GM23338 (cell line): ENCODE results near the gene ABCC9. TPM values are rescaled to one million over a fixed set of nuclear protein-coding genes. Genes with fewer than 3 reads are reported as not detected.

Source experiments
- ATAC-seq: fragments of 200-7000 bp; cut with Tn5 transposase; 3 replicates; pipeline ENCODE4 v1.9.1; 2020
- DNase-seq: peaks from one replicate; pipeline ENCODE4 v3.0.0-alpha.2; 2015; ENCODE audit warnings: low spot score
- H2AFZ ChIP-seq: fragments of 200-600 bp; sonication (generic); 2 replicates; pipeline ENCODE4 v1.8.0; 2016; ENCODE audit warnings: antibody characterized with exemption, mild to moderate bottlenecking, moderate library complexity
- H3F3A ChIP-seq: fragments of 200-600 bp; sonication (generic); replicated peaks from 2 replicates; pipeline ENCODE4 v1.8.0; 2017; ENCODE audit warnings: antibody characterized with exemption, mixed run types, low read depth
- H3K27ac ChIP-seq: fragments of 200-600 bp; sonication (generic); 2 replicates; pipeline ENCODE4 v1.6.1; 2016; ENCODE audit warnings: low read depth
- H3K27me3 ChIP-seq: fragments of 200-600 bp; sonication (generic); 2 replicates; pipeline ENCODE4 v1.8.0; 2016; ENCODE audit warnings: mild to moderate bottlenecking, mixed run types, moderate library complexity; ENCODE audit not compliant: insufficient read depth
- H3K36me3 ChIP-seq: fragments of 200-600 bp; sonication (generic); 2 replicates; pipeline ENCODE4 v1.8.0; 2016; ENCODE audit warnings: mild to moderate bottlenecking; ENCODE audit not compliant: insufficient read depth
- H3K4me1 ChIP-seq: fragments of 200-600 bp; sonication (generic); 2 replicates; pipeline ENCODE4 v1.8.0; 2016; ENCODE audit warnings: mild to moderate bottlenecking, moderate library complexity; ENCODE audit not compliant: insufficient read depth
- H3K4me2 ChIP-seq: fragments of 200-600 bp; sonication (generic); 2 replicates; pipeline ENCODE4 v1.7.1; 2017; ENCODE audit warnings: mixed run types
- H3K4me3 ChIP-seq: fragments of 200-600 bp; sonication (generic); 2 replicates; pipeline ENCODE4 v1.6.1; 2016; ENCODE audit warnings: mixed run types
- H3K79me2 ChIP-seq: fragments of 200-600 bp; sonication (generic); replicated peaks from 2 replicates; pipeline ENCODE4 v1.8.0; 2017; ENCODE audit warnings: mild to moderate bottlenecking; ENCODE audit not compliant: insufficient read depth
- H3K9me2 ChIP-seq: fragments of 200-600 bp; sonication (generic); 2 replicates; pipeline ENCODE4 v1.8.0; 2017; ENCODE audit not compliant: insufficient read depth
- H4K20me1 ChIP-seq: fragments of 200-600 bp; sonication (generic); replicated peaks from 2 replicates; pipeline ENCODE4 v1.8.0; 2017; ENCODE audit warnings: mild to moderate bottlenecking; ENCODE audit not compliant: insufficient read depth
- H3K27ac Mint-ChIP-seq: 2 replicates; pipeline ENCODE4 v1.8.0; 2020; ENCODE audit warnings: inconsistent platforms, mild to moderate bottlenecking, moderate library complexity, mixed read lengths
- H3K27me3 Mint-ChIP-seq: 3 replicates; pipeline ENCODE4 v1.8.0; 2022; ENCODE audit warnings: low read depth, mild to moderate bottlenecking, moderate library complexity, mixed read lengths, inconsistent platforms; ENCODE audit not compliant: insufficient read depth, poor library complexity
- H3K36me3 Mint-ChIP-seq: 3 replicates; pipeline ENCODE4 v1.8.0; 2021; ENCODE audit warnings: low read depth, mild to moderate bottlenecking, inconsistent platforms, moderate library complexity, mixed read lengths
- H3K4me1 Mint-ChIP-seq: 3 replicates; pipeline ENCODE4 v1.8.0; 2020; ENCODE audit warnings: mild to moderate bottlenecking, inconsistent platforms, mixed read lengths
- H3K4me3 Mint-ChIP-seq: 3 replicates; pipeline ENCODE4 v1.8.0; 2021; ENCODE audit warnings: moderate library complexity, mild to moderate bottlenecking, inconsistent platforms, mixed read lengths
- H3K9me3 Mint-ChIP-seq: 3 replicates; pipeline ENCODE4 v1.8.0; 2020; ENCODE audit warnings: moderate library complexity, mild to moderate bottlenecking, inconsistent platforms, mixed read lengths
- CREB1 ChIP-seq: fragments of 250-450 bp; sonication (Bioruptor Pico); IDR thresholded peaks from 2 replicates; pipeline ENCODE4 v1.5.0; 2020; ENCODE audit warnings: low read depth, mild to moderate bottlenecking, moderate library complexity
- EZH2 ChIP-seq: fragments of 200-600 bp; sonication (generic); IDR thresholded peaks from one replicate; pipeline ENCODE4 v1.8.0; 2017; ENCODE audit warnings: antibody characterized with exemption, mild to moderate bottlenecking, low read depth; ENCODE audit not compliant: unreplicated experiment
- EZH2phosphoT487 ChIP-seq: fragments of 200-600 bp; sonication (generic); IDR thresholded peaks from one replicate; pipeline ENCODE4 v1.8.1; 2018; ENCODE audit warnings: antibody characterized with exemption; ENCODE audit not compliant: unreplicated experiment
- POLR2AphosphoS5 ChIP-seq: IDR thresholded peaks from 2 replicates; pipeline ENCODE4 v1.6.1; 2016; ENCODE audit warnings: antibody characterized with exemption, low read depth
- ZNF114 ChIP-seq: fragments of 250-450 bp; sonication (Bioruptor Pico); IDR thresholded peaks from 2 replicates; pipeline ENCODE4 v1.5.0; 2020; ENCODE audit warnings: mild to moderate bottlenecking, moderate library complexity
- ZNF331 ChIP-seq: fragments of 250-450 bp; sonication (Bioruptor Pico); IDR thresholded peaks from 2 replicates; pipeline ENCODE4 v1.5.0; 2020; ENCODE audit warnings: low read depth, mild to moderate bottlenecking, moderate library complexity
- polyA plus RNA-seq: library from polyadenylated mRNA; unstranded; fragments of >200 nt; fragmentation: Nextera tagmentation; extraction: Ambion mirVana; gene quantifications from 2 replicates; pipeline ENCODE4 v1.2.1, GENCODE V29; 2016
- total RNA-seq: library from RNA; depleted of rRNA; stranded (reverse); fragments of >200 nt; shearing (Covaris generic); gene quantifications from 2 replicates; pipeline ENCODE4 v1.2.3, GENCODE V29; 2014
- TF ChIP-seq, protein P1 (sequence below): fragments of 250-450 bp; sonication (Bioruptor Pico); IDR thresholded peaks from 2 replicates; pipeline ENCODE4 v1.5.0; 2020; ENCODE audit warnings: mild to moderate bottlenecking, moderate library complexity
- TF ChIP-seq, protein P2 (sequence below): IDR thresholded peaks from 2 replicates; pipeline ENCODE4 v1.6.1; 2016; ENCODE audit warnings: antibody characterized with exemption
- TF ChIP-seq, protein P3 (sequence below): IDR thresholded peaks from one replicate; pipeline ENCODE4 v1.6.1; 2018; ENCODE audit warnings: antibody characterized with exemption; ENCODE audit not compliant: unreplicated experiment
- TF ChIP-seq, protein P4 (sequence below), 2 experiments: fragments of 200-600 bp in 1 of 2; sonication (generic) in 1 of 2; conservative IDR thresholded peaks; 2 replicates each; pipeline versions ENCODE4 v1.5.1 to v1.6.1; 2016 to 2017; ENCODE audit warnings: antibody characterized with exemption in 2 of 2, low read depth in 2 of 2, mild to moderate bottlenecking in 2 of 2, moderate library complexity in 1 of 2

Gene ABCC9
- total and polyA plus RNA-seq, 2 experiments from 2014 or later, result not detected

DNA sequence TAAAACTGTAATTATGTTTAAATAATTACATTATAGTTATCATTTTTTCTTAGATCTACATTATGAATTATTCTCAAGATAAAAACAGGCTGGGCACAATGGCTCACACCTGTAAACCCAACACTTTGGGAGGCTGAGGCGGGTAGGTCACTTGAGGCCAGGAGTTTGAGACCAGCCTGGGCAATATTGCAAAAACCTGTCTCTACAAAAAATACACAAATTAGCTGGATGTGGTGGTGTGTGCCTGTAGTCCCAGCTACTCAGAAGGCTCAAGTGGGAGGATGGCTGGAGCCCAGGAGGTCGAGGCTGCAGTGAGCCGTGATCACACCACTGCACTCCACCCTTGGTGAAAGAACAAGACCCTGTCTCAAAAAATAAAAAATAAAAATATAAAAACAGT is 126.4 kb downstream of the ABCC9 start:
- Mint-ChIP-seq H3K36me3 (no peaks in the 10 kb centered on the region), H3K27me3 (peaks cover 2% of the 10 kb centered on the region), H3K9me3 (no peaks in the 10 kb centered on the region), H3K4me1 (no peaks in the 10 kb centered on the region), H3K27ac (no peak overlapping the region), H3K4me3 (no peak overlapping the region)
- Histone ChIP-seq H4K20me1 (no peaks in the 10 kb centered on the region), H3K9me2 (no peaks in the 10 kb centered on the region), H3F3A (no peaks in the 10 kb centered on the region), H2AFZ (no peak overlapping the region), H3K4me3 (no peak overlapping the region), H3K27ac (no peak overlapping the region), H3K4me1 (no peaks in the 10 kb centered on the region), H3K27me3 (no peaks in the 10 kb centered on the region), H3K4me2 (no peak overlapping the region), H3K79me2 (no peaks in the 10 kb centered on the region), H3K36me3 (no peaks in the 10 kb centered on the region)
- ATAC-seq (no peak), DNase-seq (no peak)
- TF ChIP-seq, protein P1, sequence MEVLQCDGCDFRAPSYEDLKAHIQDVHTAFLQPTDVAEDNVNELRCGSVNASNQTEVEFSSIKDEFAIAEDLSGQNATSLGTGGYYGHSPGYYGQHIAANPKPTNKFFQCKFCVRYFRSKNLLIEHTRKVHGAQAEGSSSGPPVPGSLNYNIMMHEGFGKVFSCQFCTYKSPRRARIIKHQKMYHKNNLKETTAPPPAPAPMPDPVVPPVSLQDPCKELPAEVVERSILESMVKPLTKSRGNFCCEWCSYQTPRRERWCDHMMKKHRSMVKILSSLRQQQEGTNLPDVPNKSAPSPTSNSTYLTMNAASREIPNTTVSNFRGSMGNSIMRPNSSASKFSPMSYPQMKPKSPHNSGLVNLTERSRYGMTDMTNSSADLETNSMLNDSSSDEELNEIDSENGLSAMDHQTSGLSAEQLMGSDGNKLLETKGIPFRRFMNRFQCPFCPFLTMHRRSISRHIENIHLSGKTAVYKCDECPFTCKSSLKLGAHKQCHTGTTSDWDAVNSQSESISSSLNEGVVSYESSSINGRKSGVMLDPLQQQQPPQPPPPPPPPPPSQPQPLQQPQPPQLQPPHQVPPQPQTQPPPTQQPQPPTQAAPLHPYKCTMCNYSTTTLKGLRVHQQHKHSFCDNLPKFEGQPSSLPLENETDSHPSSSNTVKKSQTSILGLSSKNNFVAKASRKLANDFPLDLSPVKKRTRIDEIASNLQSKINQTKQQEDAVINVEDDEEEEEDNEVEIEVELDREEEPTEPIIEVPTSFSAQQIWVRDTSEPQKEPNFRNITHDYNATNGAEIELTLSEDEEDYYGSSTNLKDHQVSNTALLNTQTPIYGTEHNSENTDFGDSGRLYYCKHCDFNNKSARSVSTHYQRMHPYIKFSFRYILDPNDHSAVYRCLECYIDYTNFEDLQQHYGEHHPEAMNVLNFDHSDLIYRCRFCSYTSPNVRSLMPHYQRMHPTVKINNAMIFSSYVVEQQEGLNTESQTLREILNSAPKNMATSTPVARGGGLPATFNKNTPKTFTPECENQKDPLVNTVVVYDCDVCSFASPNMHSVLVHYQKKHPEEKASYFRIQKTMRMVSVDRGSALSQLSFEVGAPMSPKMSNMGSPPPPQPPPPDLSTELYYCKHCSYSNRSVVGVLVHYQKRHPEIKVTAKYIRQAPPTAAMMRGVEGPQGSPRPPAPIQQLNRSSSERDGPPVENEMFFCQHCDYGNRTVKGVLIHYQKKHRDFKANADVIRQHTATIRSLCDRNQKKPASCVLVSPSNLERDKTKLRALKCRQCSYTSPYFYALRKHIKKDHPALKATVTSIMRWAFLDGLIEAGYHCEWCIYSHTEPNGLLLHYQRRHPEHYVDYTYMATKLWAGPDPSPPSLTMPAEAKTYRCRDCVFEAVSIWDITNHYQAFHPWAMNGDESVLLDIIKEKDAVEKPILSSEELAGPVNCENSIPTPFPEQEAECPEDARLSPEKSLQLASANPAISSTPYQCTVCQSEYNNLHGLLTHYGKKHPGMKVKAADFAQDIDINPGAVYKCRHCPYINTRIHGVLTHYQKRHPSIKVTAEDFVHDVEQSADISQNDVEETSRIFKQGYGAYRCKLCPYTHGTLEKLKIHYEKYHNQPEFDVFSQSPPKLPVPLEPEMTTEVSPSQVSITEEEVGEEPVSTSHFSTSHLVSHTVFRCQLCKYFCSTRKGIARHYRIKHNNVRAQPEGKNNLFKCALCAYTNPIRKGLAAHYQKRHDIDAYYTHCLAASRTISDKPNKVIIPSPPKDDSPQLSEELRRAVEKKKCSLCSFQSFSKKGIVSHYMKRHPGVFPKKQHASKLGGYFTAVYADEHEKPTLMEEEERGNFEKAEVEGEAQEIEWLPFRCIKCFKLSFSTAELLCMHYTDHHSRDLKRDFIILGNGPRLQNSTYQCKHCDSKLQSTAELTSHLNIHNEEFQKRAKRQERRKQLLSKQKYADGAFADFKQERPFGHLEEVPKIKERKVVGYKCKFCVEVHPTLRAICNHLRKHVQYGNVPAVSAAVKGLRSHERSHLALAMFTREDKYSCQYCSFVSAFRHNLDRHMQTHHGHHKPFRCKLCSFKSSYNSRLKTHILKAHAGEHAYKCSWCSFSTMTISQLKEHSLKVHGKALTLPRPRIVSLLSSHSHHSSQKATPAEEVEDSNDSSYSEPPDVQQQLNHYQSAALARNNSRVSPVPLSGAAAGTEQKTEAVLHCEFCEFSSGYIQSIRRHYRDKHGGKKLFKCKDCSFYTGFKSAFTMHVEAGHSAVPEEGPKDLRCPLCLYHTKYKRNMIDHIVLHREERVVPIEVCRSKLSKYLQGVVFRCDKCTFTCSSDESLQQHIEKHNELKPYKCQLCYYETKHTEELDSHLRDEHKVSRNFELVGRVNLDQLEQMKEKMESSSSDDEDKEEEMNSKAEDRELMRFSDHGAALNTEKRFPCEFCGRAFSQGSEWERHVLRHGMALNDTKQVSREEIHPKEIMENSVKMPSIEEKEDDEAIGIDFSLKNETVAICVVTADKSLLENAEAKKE (CRISPR knock-in tag), result no peak
- TF ChIP-seq CREB1 (no peak), EZH2phosphoT487 (no peak), POLR2AphosphoS5 (no peak), ZNF331 (CRISPR knock-in tag) (no peak), EZH2 (no peak), ZNF114 (CRISPR knock-in tag) (no peak)
- TF ChIP-seq, protein P2, sequence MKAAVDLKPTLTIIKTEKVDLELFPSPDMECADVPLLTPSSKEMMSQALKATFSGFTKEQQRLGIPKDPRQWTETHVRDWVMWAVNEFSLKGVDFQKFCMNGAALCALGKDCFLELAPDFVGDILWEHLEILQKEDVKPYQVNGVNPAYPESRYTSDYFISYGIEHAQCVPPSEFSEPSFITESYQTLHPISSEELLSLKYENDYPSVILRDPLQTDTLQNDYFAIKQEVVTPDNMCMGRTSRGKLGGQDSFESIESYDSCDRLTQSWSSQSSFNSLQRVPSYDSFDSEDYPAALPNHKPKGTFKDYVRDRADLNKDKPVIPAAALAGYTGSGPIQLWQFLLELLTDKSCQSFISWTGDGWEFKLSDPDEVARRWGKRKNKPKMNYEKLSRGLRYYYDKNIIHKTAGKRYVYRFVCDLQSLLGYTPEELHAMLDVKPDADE, result no peak
- TF ChIP-seq, protein P3, sequence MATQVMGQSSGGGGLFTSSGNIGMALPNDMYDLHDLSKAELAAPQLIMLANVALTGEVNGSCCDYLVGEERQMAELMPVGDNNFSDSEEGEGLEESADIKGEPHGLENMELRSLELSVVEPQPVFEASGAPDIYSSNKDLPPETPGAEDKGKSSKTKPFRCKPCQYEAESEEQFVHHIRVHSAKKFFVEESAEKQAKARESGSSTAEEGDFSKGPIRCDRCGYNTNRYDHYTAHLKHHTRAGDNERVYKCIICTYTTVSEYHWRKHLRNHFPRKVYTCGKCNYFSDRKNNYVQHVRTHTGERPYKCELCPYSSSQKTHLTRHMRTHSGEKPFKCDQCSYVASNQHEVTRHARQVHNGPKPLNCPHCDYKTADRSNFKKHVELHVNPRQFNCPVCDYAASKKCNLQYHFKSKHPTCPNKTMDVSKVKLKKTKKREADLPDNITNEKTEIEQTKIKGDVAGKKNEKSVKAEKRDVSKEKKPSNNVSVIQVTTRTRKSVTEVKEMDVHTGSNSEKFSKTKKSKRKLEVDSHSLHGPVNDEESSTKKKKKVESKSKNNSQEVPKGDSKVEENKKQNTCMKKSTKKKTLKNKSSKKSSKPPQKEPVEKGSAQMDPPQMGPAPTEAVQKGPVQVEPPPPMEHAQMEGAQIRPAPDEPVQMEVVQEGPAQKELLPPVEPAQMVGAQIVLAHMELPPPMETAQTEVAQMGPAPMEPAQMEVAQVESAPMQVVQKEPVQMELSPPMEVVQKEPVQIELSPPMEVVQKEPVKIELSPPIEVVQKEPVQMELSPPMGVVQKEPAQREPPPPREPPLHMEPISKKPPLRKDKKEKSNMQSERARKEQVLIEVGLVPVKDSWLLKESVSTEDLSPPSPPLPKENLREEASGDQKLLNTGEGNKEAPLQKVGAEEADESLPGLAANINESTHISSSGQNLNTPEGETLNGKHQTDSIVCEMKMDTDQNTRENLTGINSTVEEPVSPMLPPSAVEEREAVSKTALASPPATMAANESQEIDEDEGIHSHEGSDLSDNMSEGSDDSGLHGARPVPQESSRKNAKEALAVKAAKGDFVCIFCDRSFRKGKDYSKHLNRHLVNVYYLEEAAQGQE, result no peak
- TF ChIP-seq, protein P4, sequence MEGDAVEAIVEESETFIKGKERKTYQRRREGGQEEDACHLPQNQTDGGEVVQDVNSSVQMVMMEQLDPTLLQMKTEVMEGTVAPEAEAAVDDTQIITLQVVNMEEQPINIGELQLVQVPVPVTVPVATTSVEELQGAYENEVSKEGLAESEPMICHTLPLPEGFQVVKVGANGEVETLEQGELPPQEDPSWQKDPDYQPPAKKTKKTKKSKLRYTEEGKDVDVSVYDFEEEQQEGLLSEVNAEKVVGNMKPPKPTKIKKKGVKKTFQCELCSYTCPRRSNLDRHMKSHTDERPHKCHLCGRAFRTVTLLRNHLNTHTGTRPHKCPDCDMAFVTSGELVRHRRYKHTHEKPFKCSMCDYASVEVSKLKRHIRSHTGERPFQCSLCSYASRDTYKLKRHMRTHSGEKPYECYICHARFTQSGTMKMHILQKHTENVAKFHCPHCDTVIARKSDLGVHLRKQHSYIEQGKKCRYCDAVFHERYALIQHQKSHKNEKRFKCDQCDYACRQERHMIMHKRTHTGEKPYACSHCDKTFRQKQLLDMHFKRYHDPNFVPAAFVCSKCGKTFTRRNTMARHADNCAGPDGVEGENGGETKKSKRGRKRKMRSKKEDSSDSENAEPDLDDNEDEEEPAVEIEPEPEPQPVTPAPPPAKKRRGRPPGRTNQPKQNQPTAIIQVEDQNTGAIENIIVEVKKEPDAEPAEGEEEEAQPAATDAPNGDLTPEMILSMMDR (conservative IDR thresholded peaks at IDR 0.05; ENCODE audit: low read depth in 2 of 2), result no peak
